Neural cell (in vitro differentiated cells): ENCODE results near the gene COMP.

Experiments
- CTCF ChIP-seq: fragments of 450-650 bp; IDR thresholded peaks from 2 replicates; pipeline ENCODE4 v1.5.1; 2014; ENCODE audit warnings: antibody characterized with exemption, mild to moderate bottlenecking, moderate library complexity; ENCODE audit not compliant: poor library complexity, severe bottlenecking
- EP300 ChIP-seq: fragments of 450-650 bp; conservative IDR thresholded peaks from 2 replicates; pipeline ENCODE4 v1.6.1; 2014; ENCODE audit warnings: antibody characterized with exemption, mild to moderate bottlenecking, moderate library complexity; ENCODE audit not compliant: poor library complexity, severe bottlenecking
- EZH2 ChIP-seq: fragments of 200-600, 300-800 bp; shearing (Covaris generic), sonication (generic); IDR thresholded peaks from 2 replicates; pipeline ENCODE4 v1.6.1; 2014; ENCODE audit warnings: antibody characterized with exemption, low read length, borderline replicate concordance, mild to moderate bottlenecking; ENCODE audit not compliant: insufficient read depth, poor library complexity, severe bottlenecking
- MXI1 ChIP-seq: fragments of 450-650 bp; conservative IDR thresholded peaks from 2 replicates; pipeline ENCODE4 v1.6.1; 2014; ENCODE audit warnings: antibody characterized with exemption, mild to moderate bottlenecking; ENCODE audit not compliant: poor library complexity, severe bottlenecking
- POLR2AphosphoS5 ChIP-seq: IDR thresholded peaks from 2 replicates; pipeline ENCODE4 v1.6.1; 2012
- RAD21 ChIP-seq: fragments of 450-650 bp; conservative IDR thresholded peaks from 2 replicates; pipeline ENCODE4 v1.6.1; 2014; ENCODE audit warnings: antibody characterized with exemption, mild to moderate bottlenecking, moderate library complexity
- SMC3 ChIP-seq: fragments of 450-650 bp; conservative IDR thresholded peaks from 2 replicates; pipeline ENCODE4 v1.6.1; 2014; ENCODE audit warnings: antibody characterized with exemption, mild to moderate bottlenecking, moderate library complexity; ENCODE audit not compliant: poor library complexity

GRCh38 chr19:18785179-18786124 lies 5.7 kb downstream of the COMP start:
- no peak for TF ChIP-seq CTCF
- TF ChIP-seq POLR2AphosphoS5 = no peak
- TF ChIP-seq EP300 = no peak
- no peak for TF ChIP-seq EZH2
- no peak for TF ChIP-seq MXI1
- TF ChIP-seq RAD21 = no peak
- no peak for TF ChIP-seq SMC3
